RWPE2 (cell line): ENCODE measurements around the gene TDRKH.

Experiments used
- ATAC-seq: fragments of 200-7000 bp; cut with Tn5 transposase; 3 replicates; pipeline ENCODE4 v1.9.1; 2021; ENCODE audit warnings: low read depth
- DNase-seq: peaks from one replicate; pipeline ENCODE4 v3.0.0-alpha.2; 2020; ENCODE audit warnings: low spot score
- H3K27ac ChIP-seq: fragments of 450-650 bp; 2 replicates; pipeline ENCODE4 v1.5.1; 2017; ENCODE audit warnings: mild to moderate bottlenecking; ENCODE audit not compliant: poor library complexity, severe bottlenecking
- H3K27me3 ChIP-seq: fragments of 250-450 bp; sonication (Bioruptor Pico); 2 replicates; pipeline ENCODE4 v1.5.1; 2021; ENCODE audit warnings: mild to moderate bottlenecking, moderate library complexity; ENCODE audit not compliant: insufficient read depth, poor library complexity, severe bottlenecking
- H3K36me3 ChIP-seq: fragments of 250-450 bp; sonication (Bioruptor Pico); 2 replicates; pipeline ENCODE4 v1.5.1; 2020; ENCODE audit warnings: low read depth, mild to moderate bottlenecking, moderate library complexity
- H3K4me1 ChIP-seq: fragments of 250-450 bp; sonication (Bioruptor Pico); 2 replicates; pipeline ENCODE4 v1.5.1; 2021; ENCODE audit warnings: mild to moderate bottlenecking, moderate library complexity; ENCODE audit not compliant: insufficient read depth, poor library complexity, severe bottlenecking
- H3K4me3 ChIP-seq: fragments of 250-450 bp; sonication (Bioruptor Pico); 2 replicates; pipeline ENCODE4 v1.5.1; 2021; ENCODE audit warnings: mild to moderate bottlenecking, moderate library complexity; ENCODE audit not compliant: severe bottlenecking
- H3K9me3 ChIP-seq: fragments of 250-450 bp; sonication (Bioruptor Pico); 2 replicates; pipeline ENCODE4 v1.5.1; 2021; ENCODE audit warnings: mild to moderate bottlenecking, moderate library complexity; ENCODE audit not compliant: severe bottlenecking
- CTCF ChIP-seq: fragments of 450-650 bp; IDR thresholded peaks from one replicate; pipeline ENCODE4 v1.5.1; 2017; ENCODE audit warnings: mild to moderate bottlenecking, moderate library complexity; ENCODE audit not compliant: poor library complexity, severe bottlenecking

Gene TDRKH

GRCh38 chr1:151809290-151809984 is 19.1 kb upstream of the TDRKH start:
- Histone ChIP-seq H3K27ac (no peak overlapping the region), H3K4me3 (no peak overlapping the region), H3K36me3 (no peaks in the 10 kb centered on the region), H3K27me3 (no peaks in the 10 kb centered on the region), H3K9me3 (no peaks in the 10 kb centered on the region), H3K4me1 (no peaks in the 10 kb centered on the region)
- DNase-seq (no peak), ATAC-seq (no peak)
- TF ChIP-seq CTCF: no peak

- Histone ChIP-seq H3K4me3 (no peak overlapping the region), H3K27me3 (no peaks in the 10 kb centered on the region), H3K27ac (no peak overlapping the region), H3K9me3 (no peaks in the 10 kb centered on the region), H3K4me1 (no peaks in the 10 kb centered on the region), H3K36me3 (no peaks in the 10 kb centered on the region)
- no peak for ATAC-seq
- no peak for DNase-seq
- TF ChIP-seq CTCF: no peak
Observed at GRCh38 chr1:151807766-151808165, 17.5 kb upstream of the TDRKH start.

GRCh38 chr1:151807131-151807530 is 16.8 kb upstream of the TDRKH start:
- Histone ChIP-seq H3K27ac (no peak overlapping the region), H3K4me1 (no peaks in the 10 kb centered on the region), H3K36me3 (no peaks in the 10 kb centered on the region), H3K4me3 (no peak overlapping the region), H3K9me3 (no peaks in the 10 kb centered on the region), H3K27me3 (no peaks in the 10 kb centered on the region)
- no peak for DNase-seq
- ATAC-seq: no peak
- no peak for TF ChIP-seq CTCF

- DNase-seq (no peak), ATAC-seq (no peak)
- no peaks in the 10 kb centered on the region for H3K9me3 ChIP-seq
- H3K27ac ChIP-seq: no peak overlapping the region
- no peaks in the 10 kb centered on the region for H3K27me3 ChIP-seq
- H3K4me1 ChIP-seq: no peaks in the 10 kb centered on the region
- H3K36me3 ChIP-seq: no peaks in the 10 kb centered on the region
- H3K4me3 ChIP-seq: no peak overlapping the region
- no peak for TF ChIP-seq CTCF
Observed at GRCh38 chr1:151806170-151806569, 15.9 kb upstream of the TDRKH start.

GRCh38 chr1:151805066-151805820 is 14.9 kb upstream of the TDRKH start, which contains the start of gene LINGO4:
Gene LINGO4, minus strand, starts transcription at chr1:151805419. Its CDS starts 2,715 bp downstream, at chr1:151802704.
- H3K4me3 ChIP-seq: no peak within 1 kb of the TSS
- TF ChIP-seq CTCF: no peak
- H3K27ac ChIP-seq: no peak within 1 kb of the TSS
- ATAC-seq: no peak
- H3K27me3 ChIP-seq: no peaks in the 10 kb centered on the region
- DNase-seq: no peak
- H3K36me3 ChIP-seq: no peaks in the 10 kb centered on the region
- H3K9me3 ChIP-seq: no peaks in the 10 kb centered on the region
- H3K4me1 ChIP-seq: no peaks in the 10 kb centered on the region
